GM12878 (cell line): ENCODE data around the gene TMEM82. TPM values are rescaled to one million over a fixed set of nuclear protein-coding genes. Genes with fewer than 3 reads are reported as not detected.

ENCODE experiments used
- ATAC-seq: fragments of 200-7000 bp; cut with Tn5 transposase; 3 replicates; pipeline ENCODE4 v1.9.1; 2020; ENCODE audit warnings: mild to moderate bottlenecking, moderate library complexity
- BruUV-seq: library from RNA; stranded (reverse); fragments of 400-500 nt; replicated peaks from 2 replicates; lab custom pipeline; 2021; lab: Mats Ljungman, UMichigan
- CTCF ChIA-PET: fragments of 300-600 bp; sonication (Branson Sonifier 250); formaldehyde crosslinking; extraction: SDS; loops from one replicate; lab custom pipeline; 2021; ENCODE audit warnings: inconsistent platforms; lab: Yijun Ruan, JAX
- POLR2A ChIA-PET: fragments of 350-600 bp; formaldehyde crosslinking; extraction: SDS; loops from one replicate; lab custom pipeline; 2021; ENCODE audit warnings: inconsistent platforms; lab: Charles Lee
- RAD21 ChIA-PET: fragments of 300-600 bp; sonication (Branson Sonifier 250); formaldehyde crosslinking; loops from one replicate; lab custom pipeline; 2023; ENCODE audit warnings: antibody characterized with exemption; ENCODE audit not compliant: unreplicated experiment; lab: Charles Lee
- SMC1A ChIA-PET: fragments of 300-600 bp; sonication (Branson Sonifier 250); formaldehyde crosslinking; loops from one replicate; lab custom pipeline; 2023; ENCODE audit not compliant: unreplicated experiment, uncharacterized antibody; lab: Charles Lee
- DNase-seq: peaks from one replicate; pipeline ENCODE4 v3.0.0-alpha.2; 2011; ENCODE audit warnings: low read depth, low spot score
- FAIRE-seq: peaks from 3 replicates; lab custom pipeline; 2011; peaks lifted over from hg19 to GRCh38; lab: Jason Lieb, UNC
- H2AFZ ChIP-seq: 2 replicates; pipeline ENCODE4 v1.6.0; 2011; ENCODE audit warnings: low read depth, low read length, control low read depth; ENCODE audit not compliant: control insufficient read depth
- H3K27ac ChIP-seq: 2 replicates; pipeline ENCODE4 v1.5.1; 2011; ENCODE audit warnings: control low read depth; ENCODE audit not compliant: control insufficient read depth, insufficient read depth
- H3K27me3 ChIP-seq, 2 experiments: replicated peaks in 1 of 2; 2 replicates each; pipeline versions ENCODE4 v1.6.0 to v1.6.1; 2011; ENCODE audit warnings: low read length in 1 of 2; ENCODE audit not compliant: control insufficient read depth in 2 of 2, insufficient read depth in 2 of 2
- H3K36me3 ChIP-seq, 2 experiments: 2 replicates each; pipeline ENCODE4 v1.5.1; 2011; ENCODE audit warnings: low read length in 1 of 2; ENCODE audit not compliant: control insufficient read depth in 2 of 2, insufficient read depth in 2 of 2
- H3K4me1 ChIP-seq: 2 replicates; pipeline ENCODE4 v1.6.1; 2011; ENCODE audit warnings: mild to moderate bottlenecking, low read length, moderate library complexity, mixed read lengths; ENCODE audit not compliant: control insufficient read depth, insufficient read depth
- H3K4me2 ChIP-seq: 2 replicates; pipeline ENCODE4 v1.6.0; 2011; ENCODE audit warnings: control low read depth; ENCODE audit not compliant: control insufficient read depth, insufficient read depth
- H3K4me3 ChIP-seq: fragments of 200-600 bp; sonication (generic); 2 replicates; pipeline ENCODE4 v1.5.1; 2016
- H3K79me2 ChIP-seq: 2 replicates; pipeline ENCODE4 v1.6.0; 2011; ENCODE audit warnings: low read length; ENCODE audit not compliant: control insufficient read depth, insufficient read depth
- H3K9ac ChIP-seq: 2 replicates; pipeline ENCODE4 v1.8.0; 2011; ENCODE audit warnings: low read length, control low read depth, mixed read lengths; ENCODE audit not compliant: control insufficient read depth, insufficient read depth
- H3K9me3 ChIP-seq: replicated peaks from 3 replicates; pipeline ENCODE4 v1.5.1; 2011; ENCODE audit warnings: mild to moderate bottlenecking, low read length; ENCODE audit not compliant: control insufficient read depth, insufficient read depth
- H4K20me1 ChIP-seq: 2 replicates; pipeline ENCODE4 v1.6.0; 2011; ENCODE audit not compliant: control insufficient read depth, insufficient read depth
- CREB1 ChIP-seq: IDR thresholded peaks from 2 replicates; pipeline ENCODE4 v1.6.1; 2012; ENCODE audit warnings: low read depth, mild to moderate bottlenecking, inconsistent platforms
- CTCF ChIP-seq, 3 experiments: IDR thresholded peaks in 2 of 3; conservative IDR thresholded peaks in 1 of 3; 2 replicates each; pipeline ENCODE4 v1.5.1; 2011; ENCODE audit warnings: low read depth in 3 of 3, low read length in 3 of 3, mild to moderate bottlenecking in 3 of 3, control low read depth in 2 of 3, moderate library complexity in 2 of 3, inconsistent platforms in 1 of 3, mixed read lengths in 1 of 3; ENCODE audit not compliant: control insufficient read depth in 2 of 3, insufficient read depth in 1 of 3; ENCODE audit errors: extremely low read depth in 1 of 3
- EGR1 ChIP-seq, 2 experiments: IDR thresholded peaks; 1 replicate in 1 of 2; 2 replicates in 1 of 2; pipeline ENCODE4 v1.6.1; 2011 to 2012; ENCODE audit warnings: low read depth in 2 of 2, low read length in 2 of 2, borderline replicate concordance in 1 of 2, mild to moderate bottlenecking in 1 of 2, moderate library complexity in 1 of 2
- MTA3 ChIP-seq: IDR thresholded peaks from 2 replicates; pipeline ENCODE4 v1.6.1; 2012; ENCODE audit warnings: low read length, inconsistent platforms, borderline replicate concordance
- NR2C1 ChIP-seq: fragments of 450-650 bp; IDR thresholded peaks from 2 replicates; pipeline ENCODE4 v1.6.1; 2017; ENCODE audit warnings: antibody characterized with exemption, mild to moderate bottlenecking, moderate library complexity
- NRF1 ChIP-seq: conservative IDR thresholded peaks from 2 replicates; pipeline ENCODE4 v1.6.1; 2011; ENCODE audit warnings: mild to moderate bottlenecking, low read depth, low read length, improper control_type of control experiment
- POLR2A ChIP-seq: IDR thresholded peaks from 2 replicates; pipeline ENCODE4 v1.6.1; 2011; ENCODE audit warnings: low read depth, mild to moderate bottlenecking, low read length
- RAD21 ChIP-seq: IDR thresholded peaks from 2 replicates; pipeline ENCODE4 v1.6.1; 2011; ENCODE audit warnings: mild to moderate bottlenecking, low read depth, low read length, moderate library complexity; ENCODE audit not compliant: insufficient read depth
- WGBS: methylation state at CpG from one replicate; pipeline ENCODE4 v1.1.6; 2016; ENCODE audit warnings: low lambda C conversion rate; ENCODE audit not compliant: insufficient replicate concordance, insufficient coverage; ENCODE audit errors: missing lambda C conversion rate; 5-methylcytosine and 5-hydroxymethylcytosine counted together
- in situ Hi-C: fragments of 300-500 bp; cut with MboI; formaldehyde crosslinking; loops from 9 replicates; pipeline ENCODE4 v1.14.3; 2018; ENCODE audit warnings: mixed read lengths
- intact Hi-C: fragments of 100-400 bp; cut with micrococcal nuclease; formaldehyde crosslinking; loops from one replicate; pipeline ENCODE4 v1.14.2; 2022; ENCODE audit not compliant: unreplicated experiment
- polyA plus RNA-seq, 11 experiments: library from polyadenylated mRNA; depleted of rRNA in 4 of 11; unstranded in 6 of 11; stranded (reverse) in 5 of 11; fragments of >200 nt; fragmentation: Nextera tagmentation in 4 of 11; fragmentation: Illumina TruSeq in 1 of 11; extraction: Ambion mirVana in 4 of 11; extraction: Trizol in 1 of 11; gene quantifications; 1 replicate in 1 of 11; 2 replicates in 10 of 11; pipeline versions ENCODE4 v1.2.1 to v1.2.3, GENCODE V29; 2011 to 2016; ENCODE audit warnings: inconsistent platforms in 2 of 11, missing spikeins in 2 of 11, low read depth in 1 of 11
- total RNA-seq, 4 experiments: library from RNA; depleted of rRNA in 3 of 4; stranded (reverse); fragments of >200 nt in 3 of 4; fragmentation: Illumina TruSeq in 1 of 4; extraction: Trizol in 1 of 4; gene quantifications; 2 replicates each; pipeline versions ENCODE4 v1.2.1 to v1.2.3, GENCODE V29; 2013 to 2021

The TMEM82 gene
- total and polyA plus RNA-seq, 10 of the 15 experiments (the other 5 are each of a cell fraction or from before 2014, with no cell fraction given), result not detected

- no peak for DNase-seq
- ChIA-PET CTCF (interaction anchor here (1.0 to 1.2 kb wide), 3 partner anchors 21 to 54 kb away, joined by 3 read pairs; no protein-coding TSS in a partner anchor), SMC1A (interaction anchor here (1.6 kb wide), 1 partner anchor 65 kb away, joined by 3 read pairs; no protein-coding TSS in a partner anchor), RAD21 (no interaction called here), POLR2A (no interaction called here)
- intact Hi-C loops (no loop called here), in situ Hi-C loops (no loop called here)
- Histone ChIP-seq H3K9ac (no peak overlapping the region), H3K9me3 (no peaks in the 10 kb centered on the region), H4K20me1 (no peaks in the 10 kb centered on the region), H2AFZ (no peak overlapping the region), H3K4me2 (no peak overlapping the region), H3K36me3 (peaks cover 13 to 37% of the 10 kb centered on the region in 2 experiments; a peak in 3 of 4 replicates), H3K4me1 (no peaks in the 10 kb centered on the region), H3K27me3 (no peaks in the 10 kb centered on the region), H3K79me2 (peaks cover 4% of the 10 kb centered on the region), H3K4me3 (no peak overlapping the region), H3K27ac (no peak overlapping the region)
- WGBS, result 83% methylated on average over 8 of the region's 8 CpGs
- BruUV-seq, result no TSS peak
- FAIRE-seq, result no peak
- ATAC-seq, result no peak
- TF ChIP-seq MTA3 (no peak), NRF1 (no peak), NR2C1 (no peak), POLR2A (0 out of 2 replicates have a peak, but pooled peaks have one; percentile 20)
These were observed 24.1 kb upstream of the TMEM82 start for GRCh38 chr1:15718199-15718601.

GRCh38 chr1:15719381-15720120 lies 22.7 kb upstream of the TMEM82 start:
- CTCF ChIA-PET, result interaction anchor here (0.6 to 1.2 kb wide), 3 partner anchors 22 to 582 kb away, joined by 3 read pairs; no protein-coding TSS in a partner anchor
- TF ChIP-seq CTCF (IDR thresholded peaks at IDR 0.05 in 2 of 3, conservative IDR thresholded peaks at IDR 0.05 in 1 of 3; ENCODE audit: control insufficient read depth in 2 of 3, extremely low read depth in 1 of 3, insufficient read depth in 1 of 3, low read depth in 3 of 3, low read length in 3 of 3), result peak in 2 of 3 experiments; percentile 9 to 21; a peak in 2 of 6 replicates
- TF ChIP-seq EGR1 (IDR thresholded peaks at IDR 0.05; ENCODE audit: borderline replicate concordance in 1 of 2, low read depth in 2 of 2, low read length in 2 of 2), result no peak
- peak; percentile 40; the same call in 1 of the 2 replicates for TF ChIP-seq RAD21
- no peak for TF ChIP-seq CREB1
- in situ Hi-C loops (no loop called here), intact Hi-C loops (no loop called here)
- no TSS peak for BruUV-seq
- Histone ChIP-seq H3K4me3 (no peak overlapping the region), H3K4me1 (no peaks in the 10 kb centered on the region), H3K27ac (no peak overlapping the region), H3K79me2 (peaks cover 1% of the 10 kb centered on the region; the same call in 1 of the 2 replicates), H3K36me3 (peaks cover 13 to 40% of the 10 kb centered on the region in 2 experiments; a peak in 3 of 4 replicates), H3K4me2 (no peak overlapping the region), H3K27me3 (no peaks in the 10 kb centered on the region), H2AFZ (no peak overlapping the region), H3K9ac (no peak overlapping the region), H4K20me1 (no peaks in the 10 kb centered on the region), H3K9me3 (no peaks in the 10 kb centered on the region)
- POLR2A ChIA-PET, result interaction anchor here (0.9 to 1.3 kb wide), 2 partner anchors 65 to 121 kb away, joined by 3 read pairs; no protein-coding TSS in a partner anchor
- ATAC-seq (no peak), FAIRE-seq (no peak), DNase-seq (no peak)
- 94% methylated on average over 12 of the region's 12 CpGs for WGBS
- SMC1A ChIA-PET, result interaction anchor here (1.4 kb wide), 2 partner anchors 22 to 56 kb away, joined by 3 to 4 read pairs; no protein-coding TSS in a partner anchor
- RAD21 ChIA-PET, result no interaction called here
